GM12878 (cell line): ENCODE measurements around the gene SKIDA1. TPM values are rescaled to one million over a fixed set of nuclear protein-coding genes. Genes with fewer than 3 reads are reported as not detected.
A peak's percentile ranks its signal among the peaks of the same experiment; 100 is the strongest.

Experiments used
- BCLAF1 ChIP-seq: fragments of 450-650 bp; IDR thresholded peaks from 2 replicates; pipeline ENCODE4 v1.6.1; 2017; ENCODE audit warnings: antibody characterized with exemption, mild to moderate bottlenecking, moderate library complexity
- FOXM1 ChIP-seq: IDR thresholded peaks from 2 replicates; pipeline ENCODE4 v1.6.1; 2012; ENCODE audit warnings: low read depth, mild to moderate bottlenecking, inconsistent platforms, low read length, moderate library complexity
- IRF5 ChIP-seq: fragments of 450-650 bp; IDR thresholded peaks from 2 replicates; pipeline ENCODE4 v1.6.1; 2017; ENCODE audit warnings: borderline replicate concordance
- NKRF ChIP-seq: fragments of 450-650 bp; conservative IDR thresholded peaks from 2 replicates; pipeline ENCODE4 v1.6.1; 2017; ENCODE audit warnings: mild to moderate bottlenecking, moderate library complexity
- NR2C2 ChIP-seq: IDR thresholded peaks from 2 replicates; pipeline ENCODE4 v1.6.1; 2011; ENCODE audit warnings: borderline replicate concordance, low read depth; ENCODE audit not compliant: control insufficient read depth, insufficient read length
- SP1 ChIP-seq: IDR thresholded peaks from one replicate; pipeline ENCODE4 v1.6.1; 2011; ENCODE audit warnings: low read depth, low read length
- TCF7 ChIP-seq: IDR thresholded peaks from 2 replicates; pipeline ENCODE4 v1.6.1; 2014; ENCODE audit warnings: antibody characterized with exemption, borderline replicate concordance
- USF1 ChIP-seq: IDR thresholded peaks from 2 replicates; pipeline ENCODE4 v1.6.1; 2011; ENCODE audit warnings: borderline replicate concordance, low read depth, mild to moderate bottlenecking, moderate library complexity, mixed read lengths, low read length; ENCODE audit not compliant: insufficient read depth; ENCODE audit errors: extremely low read length
- YY1 ChIP-seq: IDR thresholded peaks from 2 replicates; pipeline ENCODE4 v1.6.1; 2011; ENCODE audit warnings: low read depth, mild to moderate bottlenecking, low read length
- polyA plus RNA-seq, 11 experiments: library from polyadenylated mRNA; depleted of rRNA in 4 of 11; unstranded in 6 of 11; stranded (reverse) in 5 of 11; fragments of >200 nt; fragmentation: Nextera tagmentation in 4 of 11; fragmentation: Illumina TruSeq in 1 of 11; extraction: Ambion mirVana in 4 of 11; extraction: Trizol in 1 of 11; gene quantifications; 1 replicate in 1 of 11; 2 replicates in 10 of 11; pipeline versions ENCODE4 v1.2.1 to v1.2.3, GENCODE V29; 2011 to 2016; ENCODE audit warnings: inconsistent platforms in 2 of 11, missing spikeins in 2 of 11, low read depth in 1 of 11
- total RNA-seq, 4 experiments: library from RNA; depleted of rRNA in 3 of 4; stranded (reverse); fragments of >200 nt in 3 of 4; fragmentation: Illumina TruSeq in 1 of 4; extraction: Trizol in 1 of 4; gene quantifications; 2 replicates each; pipeline versions ENCODE4 v1.2.1 to v1.2.3, GENCODE V29; 2013 to 2021

The SKIDA1 gene
- total and polyA plus RNA-seq, 10 of the 15 experiments (the other 5 are each of a cell fraction or from before 2014, with no cell fraction given), result 0.05 to 0.90 (median 0.28) TPM

GRCh38 chr10:21533467-21534279 lies 8.2 kb upstream of the SKIDA1 start, which contains the start of gene MLLT10 (continued):
- TF ChIP-seq BCLAF1 (no peak), SP1 (no peak), IRF5 (no peak), FOXM1 (no peak), NR2C2 (no peak), NKRF (no peak), YY1 (peak; percentile 60; the same call in 1 of the 2 replicates), TCF7 (no peak), USF1 (no peak)
